Measurements from ENCODE around the gene SUPT3H.

The SUPT3H gene

DNA sequence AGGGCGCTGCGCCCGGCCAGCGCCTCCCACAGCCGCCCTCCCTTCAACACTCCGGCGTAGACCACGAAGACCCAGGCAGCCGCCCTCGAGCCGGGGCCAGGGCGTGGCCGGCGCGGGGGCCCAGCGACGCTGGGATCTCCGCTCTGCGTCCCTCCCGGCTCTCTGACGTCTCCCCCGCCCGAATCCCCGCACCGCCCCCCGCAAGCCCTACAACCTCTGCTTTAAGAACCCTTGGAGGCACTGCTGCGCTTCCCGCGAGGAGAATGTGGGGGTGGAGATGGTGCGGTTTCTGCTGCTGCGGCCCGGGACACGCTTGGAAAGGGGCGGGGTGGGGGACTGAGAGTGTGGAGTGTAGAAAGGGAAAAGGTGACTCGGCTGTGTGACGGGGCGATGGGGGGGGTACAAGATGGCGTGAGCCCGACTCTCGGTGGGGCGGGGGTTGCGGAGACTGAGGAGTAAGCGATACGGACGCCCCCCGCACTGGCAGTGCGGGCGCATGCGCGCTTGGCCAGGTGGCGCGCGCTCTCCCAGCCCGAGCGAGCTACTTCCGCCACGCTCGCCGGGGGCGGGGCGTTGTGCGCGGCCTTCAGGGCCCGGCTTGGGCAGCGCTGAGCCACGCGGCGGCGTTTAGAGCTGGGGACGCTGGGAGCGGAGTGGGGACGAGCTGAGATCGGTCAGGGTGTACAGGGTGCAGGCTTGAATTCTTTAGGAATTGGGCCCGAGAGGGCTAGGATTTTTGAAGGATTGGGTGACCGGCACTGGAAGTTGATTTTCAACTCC, at the start of gene SUPT3H:
TSS of gene SUPT3H (minus strand) at position 381 of the 780 bp plus-strand sequence.
- peak; percentile 93 for DNase-seq

- DNase-seq, result no peak
Measured at GRCh38 chr6:45426251-45426650, 48.5 kb upstream of the SUPT3H start.

- no peak for DNase-seq
Measured at GRCh38 chr6:45424451-45424861, 46.7 kb upstream of the SUPT3H start.

GRCh38 chr6:45423824-45424450, 46.2 kb upstream of the SUPT3H start:
- DNase-seq, result no peak

- no peak for DNase-seq
Measured at GRCh38 chr6:45423111-45423823, 45.5 kb upstream of the SUPT3H start.

GRCh38 chr6:45422503-45423110, 44.9 kb upstream of the SUPT3H start:
- peak; percentile 44 for DNase-seq

DNA sequence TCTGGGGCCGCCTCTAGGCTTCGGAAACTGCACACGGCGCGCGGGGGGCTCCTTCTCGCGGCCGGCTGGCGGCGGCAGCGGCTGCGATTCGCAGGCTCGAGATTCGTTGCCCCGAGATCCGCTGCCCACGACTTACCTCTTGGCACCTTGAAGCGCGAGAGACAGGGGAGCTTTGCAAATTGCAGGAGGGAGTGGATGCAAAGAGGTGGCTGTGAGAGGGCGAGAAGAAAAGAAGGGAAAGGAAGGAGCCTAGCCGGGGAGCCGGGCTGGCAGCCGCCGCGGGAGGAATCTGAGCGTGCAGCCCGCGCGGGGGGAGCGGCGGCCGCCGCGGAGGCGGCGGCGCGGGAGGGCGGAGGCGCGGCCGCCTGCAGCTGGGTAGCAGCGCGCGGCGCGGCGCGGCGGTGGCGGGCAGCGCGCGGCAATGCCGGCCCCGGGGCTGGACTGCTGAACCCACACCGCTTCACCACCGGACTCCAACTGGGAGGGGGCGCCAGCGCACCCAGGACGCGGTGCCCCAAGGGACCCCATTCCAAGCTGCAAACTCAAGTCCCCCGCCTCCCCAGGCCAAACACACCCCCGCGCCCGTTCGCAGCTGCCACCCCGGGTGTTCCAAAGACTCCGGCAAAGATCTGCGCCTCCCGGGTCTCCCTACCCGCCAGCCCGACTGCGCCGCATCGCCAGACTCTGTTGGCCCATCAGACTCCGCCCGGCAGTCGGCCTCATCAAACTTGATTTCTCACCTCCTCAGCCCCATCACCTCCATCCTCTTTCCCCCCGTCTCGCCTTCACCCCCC, 44.2 kb upstream of the SUPT3H start:
- DNase-seq, result peak; percentile 64

DNA sequence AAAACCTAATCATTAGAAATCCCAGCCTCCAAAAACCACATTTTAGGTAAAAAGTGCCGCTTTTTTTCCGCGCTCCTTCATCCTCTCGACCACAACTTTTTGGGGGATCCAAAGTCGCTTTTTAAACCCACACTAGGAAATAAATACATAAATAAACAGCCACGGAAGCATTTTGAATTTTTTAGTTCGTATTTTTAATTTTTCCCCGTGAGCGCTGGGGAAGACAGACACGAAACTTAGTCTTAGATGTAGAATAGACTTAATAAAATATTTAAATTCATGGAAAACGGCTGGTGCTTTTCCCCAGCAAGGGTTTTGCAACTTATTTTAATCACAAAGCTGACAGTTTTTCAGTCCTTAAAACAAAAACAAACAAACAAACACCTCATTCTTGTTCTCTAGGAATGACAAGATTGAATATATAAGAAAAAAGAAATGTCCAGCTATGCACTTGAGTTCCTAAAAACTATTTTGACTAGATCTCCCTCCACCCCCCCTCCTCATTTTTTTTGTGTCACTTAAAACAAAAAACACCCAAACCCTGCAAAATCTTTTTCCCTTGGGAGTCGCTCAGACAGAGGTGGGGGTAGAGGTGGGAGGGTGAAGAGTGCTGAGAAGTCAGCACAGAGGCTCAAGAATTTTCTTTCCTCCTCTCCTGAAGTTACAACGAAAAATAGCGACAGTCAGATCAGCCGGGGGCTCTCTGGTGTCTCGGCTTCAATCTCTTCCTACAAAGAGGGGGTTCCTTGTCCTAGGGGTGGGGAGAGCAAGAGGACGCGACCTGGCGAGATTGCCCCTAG, 43.4 kb upstream of the SUPT3H start:
- DNase-seq, result no peak

- DNase-seq, result no peak
Measured at GRCh38 chr6:45420083-45420908, 42.6 kb upstream of the SUPT3H start.

DNA sequence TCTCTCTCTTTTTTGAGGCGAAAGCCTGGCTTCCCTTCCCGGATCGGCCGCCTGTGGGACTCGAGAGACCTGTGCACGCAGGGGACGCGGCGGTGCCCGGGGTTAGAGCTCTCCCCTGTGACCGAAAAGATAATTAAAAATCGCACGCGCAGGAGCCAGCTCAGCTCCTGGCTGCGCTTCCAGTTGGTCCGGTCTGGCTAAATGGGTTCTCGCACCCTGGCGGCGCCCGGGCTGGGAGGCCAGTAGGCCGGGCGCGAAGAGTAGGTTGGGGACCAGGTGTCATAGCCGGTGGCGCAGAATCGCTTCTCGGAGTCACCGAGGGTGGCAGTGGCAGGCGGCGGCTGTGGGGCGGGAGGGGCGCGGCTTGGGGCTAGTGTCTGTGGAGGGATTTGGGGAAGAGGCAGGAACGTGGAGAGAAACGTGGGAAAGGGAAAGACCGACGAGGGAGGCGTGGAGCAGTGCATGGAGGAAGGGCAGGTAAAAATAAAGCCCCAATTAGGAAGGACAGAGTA, 41.9 kb upstream of the SUPT3H start:
- no peak for DNase-seq

- no peak for DNase-seq
Measured at GRCh38 chr6:45417436-45417835, 39.7 kb upstream of the SUPT3H start.

DNA sequence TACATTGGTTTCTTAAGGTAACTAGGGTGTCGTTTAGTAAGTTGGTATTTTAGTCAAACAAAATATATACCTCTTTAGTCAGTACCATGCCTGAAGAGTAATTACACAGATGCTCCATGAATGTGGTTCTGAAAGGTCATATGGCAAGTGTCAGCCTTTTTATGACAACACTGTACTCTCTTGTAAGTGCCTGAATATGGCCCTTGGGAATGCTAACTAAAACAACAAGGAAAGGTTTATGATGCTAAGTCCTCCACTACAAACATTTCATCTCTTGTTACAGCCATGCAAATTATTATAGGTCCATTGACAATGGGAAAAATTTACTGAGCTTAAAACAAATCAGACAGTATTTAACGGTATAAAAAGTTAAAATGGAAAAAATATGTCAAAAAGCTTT, 39.0 kb upstream of the SUPT3H start:
- no peak for DNase-seq

GRCh38 chr6:45415788-45416518, 38.2 kb upstream of the SUPT3H start:
- no peak for DNase-seq

- no peak for DNase-seq
Measured at GRCh38 chr6:45415315-45415714, 37.6 kb upstream of the SUPT3H start.

DNA sequence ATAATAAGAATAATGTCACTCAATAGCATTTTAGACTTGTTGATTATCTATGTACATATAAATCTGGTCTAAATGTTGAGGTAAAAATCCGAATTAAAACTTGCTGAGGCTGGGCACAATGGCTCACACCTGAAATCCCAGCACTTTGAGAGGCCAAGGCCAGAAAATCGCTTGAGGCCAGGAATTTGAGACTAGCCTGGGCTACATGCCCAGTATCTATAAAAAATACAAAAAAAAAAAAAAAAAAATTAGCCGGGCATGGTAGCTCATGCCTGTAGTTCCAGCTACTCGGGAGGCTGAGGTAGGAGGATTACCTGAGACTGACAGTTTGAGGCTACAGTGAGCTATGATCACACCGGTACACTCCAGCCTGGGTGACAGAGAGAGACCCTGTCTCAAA, 34.2 kb upstream of the SUPT3H start:
- DNase-seq, result no peak

DNA sequence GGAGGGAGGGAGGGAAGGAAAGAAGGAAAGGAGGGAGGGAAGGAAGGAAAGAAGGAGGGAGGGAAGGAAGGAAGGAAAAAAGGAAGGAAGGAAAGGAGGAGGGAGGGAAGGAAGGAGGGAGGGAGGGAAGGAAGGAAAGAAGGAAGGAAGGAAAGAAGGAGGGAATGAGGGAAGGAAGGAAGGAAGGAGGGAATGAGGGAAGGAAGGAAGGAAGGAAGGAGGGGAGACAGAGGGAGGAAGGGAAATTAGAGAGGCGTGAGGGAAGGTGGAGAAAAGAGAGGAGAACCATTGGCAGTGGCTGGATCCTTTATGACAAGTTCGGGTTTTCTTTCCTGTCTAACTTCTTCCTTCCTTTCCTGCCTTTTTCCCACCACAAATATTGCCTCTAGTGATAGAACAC, 22.3 kb upstream of the SUPT3H start:
- no peak for DNase-seq

GRCh38 chr6:45398075-45398813, 20.5 kb upstream of the SUPT3H start:
- DNase-seq, result no peak

DNA sequence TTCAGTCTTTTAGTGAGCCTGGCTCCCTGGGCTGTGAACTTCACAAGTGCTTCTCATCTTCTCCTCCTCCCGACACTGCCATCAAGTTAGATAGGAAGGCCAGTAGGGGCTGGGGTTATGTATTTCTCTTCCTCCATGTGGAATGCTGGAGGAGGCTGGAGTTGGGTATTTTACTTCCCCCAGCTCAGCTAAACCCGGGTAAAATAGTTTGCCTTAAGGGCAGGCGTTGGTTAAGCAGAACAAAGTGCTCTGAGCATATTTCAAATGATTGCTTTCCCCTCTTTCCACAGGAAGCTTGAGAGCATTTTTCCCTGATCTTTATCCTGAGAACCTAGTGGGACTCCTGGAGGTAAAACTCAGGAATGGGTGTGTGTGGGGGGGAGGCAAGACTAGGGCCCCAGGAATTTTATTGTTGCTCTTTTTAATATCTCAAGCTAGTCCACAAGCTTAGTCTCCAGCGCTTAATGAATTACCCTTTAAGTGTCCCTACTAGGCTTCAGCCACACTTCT, 16.9 kb upstream of the SUPT3H start:
- DNase-seq, result no peak

- no peak for DNase-seq
Measured at GRCh38 chr6:45388328-45388727, 10.6 kb upstream of the SUPT3H start.

Measured in NCI-H226 (cell line).